ENCODE measurements around the gene GPC3.

The GPC3 gene

DNA sequence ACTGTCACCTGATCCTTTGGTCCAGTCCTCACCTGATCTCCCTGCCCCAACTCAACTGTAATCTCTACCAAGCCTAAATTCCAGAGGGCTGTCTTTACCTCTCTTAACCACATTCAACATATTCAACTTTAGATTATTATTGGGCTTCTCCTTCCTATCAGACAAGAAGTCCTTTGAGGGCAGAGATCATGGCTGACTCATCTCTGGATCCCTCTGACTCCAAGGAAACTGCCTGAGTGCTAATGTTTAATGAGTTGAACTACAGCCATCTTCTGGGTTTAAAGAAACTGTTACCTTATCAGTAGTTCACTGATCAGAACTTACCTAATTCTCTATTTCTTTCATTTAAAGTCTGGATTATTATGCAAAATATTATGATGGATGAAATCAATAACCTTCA lies 135.7 kb downstream of the GPC3 start:
- Mint-ChIP-seq H3K27ac (no peak overlapping the region), H3K36me3 (no peaks in the 10 kb centered on the region), H3K4me1 (peaks cover 7% of the 10 kb centered on the region), H3K9me3 (no peaks in the 10 kb centered on the region), H3K27me3 (no peaks in the 10 kb centered on the region), H3K4me3 (no peak overlapping the region)
- no peak for ATAC-seq

DNA sequence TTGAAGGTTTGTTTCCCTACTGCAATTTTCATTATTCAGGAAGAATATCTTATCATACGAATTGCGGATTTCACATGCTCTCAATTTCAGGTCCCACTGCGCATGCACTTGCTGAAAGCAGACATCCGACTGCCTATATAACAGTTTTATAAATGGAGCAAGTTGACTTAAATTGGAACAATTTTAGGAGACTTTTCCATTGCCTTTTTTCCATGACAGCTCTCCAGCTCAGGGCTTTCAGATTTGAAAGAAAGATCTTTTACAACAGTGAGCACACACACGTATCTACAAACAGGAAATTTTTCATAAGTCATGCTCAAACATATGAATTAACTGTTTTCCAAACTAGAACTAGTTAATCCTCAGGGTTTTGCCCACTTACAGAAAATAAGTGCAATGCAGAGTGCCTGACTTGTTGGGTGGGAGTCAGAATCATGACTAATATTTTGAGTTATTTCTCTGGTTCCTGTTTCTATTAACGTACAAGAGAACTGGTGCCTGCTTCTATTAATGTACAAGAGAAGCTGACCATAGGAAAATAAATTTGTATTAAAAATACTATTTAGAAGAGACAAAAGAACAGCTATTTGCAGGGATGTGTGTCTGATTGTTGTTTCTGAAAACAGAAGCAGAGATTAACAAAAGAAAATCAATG lies 137.9 kb downstream of the GPC3 start:
- no peaks in the 10 kb centered on the region for H3K36me3 Mint-ChIP-seq
- H3K9me3 Mint-ChIP-seq, result no peaks in the 10 kb centered on the region
- H3K4me3 Mint-ChIP-seq, result no peak overlapping the region

DNA sequence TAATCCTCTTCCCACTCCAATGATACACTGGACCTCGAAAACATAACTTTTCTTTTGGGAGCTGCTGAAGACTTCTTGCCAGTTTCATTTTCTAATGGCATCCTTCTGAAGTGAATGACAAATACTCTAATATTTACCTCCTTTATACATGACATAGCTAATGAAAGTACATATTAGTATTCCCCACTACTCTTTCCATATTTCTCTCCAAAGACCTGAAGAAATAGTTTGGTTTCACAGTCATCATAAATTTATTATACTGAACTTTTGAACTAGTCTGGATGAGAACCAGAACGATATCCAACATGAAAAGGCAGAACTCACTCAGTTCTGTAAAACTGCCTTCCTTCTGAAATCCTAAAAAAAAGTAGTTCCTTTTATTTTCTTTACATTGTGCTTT lies 139.1 kb downstream of the GPC3 start:
- Mint-ChIP-seq H3K27me3 (no peaks in the 10 kb centered on the region), H3K27ac (no peak overlapping the region), H3K9me3 (no peaks in the 10 kb centered on the region), H3K4me1 (peaks cover 7% of the 10 kb centered on the region), H3K36me3 (no peaks in the 10 kb centered on the region), H3K4me3 (no peak overlapping the region)
- no peak for ATAC-seq

More for the DNA sequence above, 137.9 kb downstream of the GPC3 start:
- Mint-ChIP-seq H3K4me1 (peaks cover 7% of the 10 kb centered on the region), H3K27me3 (no peaks in the 10 kb centered on the region), H3K27ac (no peak overlapping the region)
- no peak for ATAC-seq

DNA sequence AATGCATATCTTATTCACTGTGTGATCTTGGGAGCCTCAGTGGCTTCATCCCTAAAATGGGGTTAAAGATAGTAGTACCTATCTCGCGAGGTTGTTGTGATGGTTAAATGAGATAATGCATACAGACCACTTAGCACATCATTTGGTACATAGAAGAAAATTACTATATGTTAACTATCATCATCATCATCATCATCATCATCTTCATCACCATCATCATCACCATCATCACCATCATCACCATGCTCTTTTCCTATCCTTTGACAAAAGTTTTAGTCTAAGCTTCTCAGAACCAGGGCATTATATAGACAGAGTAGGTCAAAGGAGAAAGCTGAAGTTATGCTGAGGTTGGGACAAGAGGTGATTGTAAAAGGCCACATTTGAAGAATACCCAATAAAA lies 145.0 kb downstream of the GPC3 start:
- Mint-ChIP-seq H3K27me3 (no peaks in the 10 kb centered on the region), H3K36me3 (no peaks in the 10 kb centered on the region), H3K27ac (no peak overlapping the region), H3K4me3 (no peak overlapping the region), H3K4me1 (peaks cover 7% of the 10 kb centered on the region), H3K9me3 (no peaks in the 10 kb centered on the region)
- ATAC-seq, result no peak

DNA sequence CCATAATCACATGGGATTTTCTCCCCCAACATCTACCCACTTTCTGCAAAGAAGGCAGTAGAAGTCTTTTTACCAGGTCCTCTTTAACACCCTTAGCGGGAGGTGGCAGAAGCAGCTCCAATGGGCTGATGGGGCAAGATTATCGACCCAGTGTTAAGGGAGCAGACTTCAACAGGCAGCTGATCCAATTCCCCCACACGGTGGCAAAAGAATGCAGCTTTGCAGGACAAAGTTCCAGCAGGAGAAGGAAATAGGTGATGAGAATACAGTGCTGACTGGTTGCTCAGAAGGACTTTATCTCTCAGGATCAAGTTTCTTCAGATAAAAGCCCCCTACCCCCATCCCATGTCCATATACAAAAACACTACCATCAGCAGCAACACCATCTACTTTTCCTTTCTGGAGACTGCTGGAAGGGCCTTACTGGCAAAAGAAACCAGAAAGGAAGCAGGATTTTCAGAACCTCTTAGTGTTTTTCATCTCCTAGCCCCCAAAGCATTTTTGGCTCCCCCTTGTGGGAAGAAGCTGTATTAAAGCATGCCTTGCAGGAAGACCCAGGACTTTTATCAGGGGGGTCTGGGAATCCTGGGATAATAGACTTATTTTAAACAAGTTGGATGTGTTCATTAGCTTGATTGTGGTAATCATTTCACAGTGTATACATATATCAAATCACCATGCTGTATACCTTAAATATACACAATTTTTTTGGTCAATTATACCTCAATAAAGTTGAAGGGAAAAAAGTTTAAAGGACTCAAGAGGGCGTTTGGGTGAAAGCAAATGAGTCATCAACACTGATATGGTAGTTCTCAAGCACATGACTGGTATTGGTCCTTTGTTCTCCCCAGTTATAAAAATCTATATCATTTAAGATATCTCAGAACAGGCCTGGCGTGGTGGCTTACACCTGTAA lies 146.4 kb downstream of the GPC3 start:
- Mint-ChIP-seq H3K4me1 (no peaks in the 10 kb centered on the region), H3K27ac (no peak overlapping the region)

GRCh38 chrX:133837091-133837490 lies 148.3 kb downstream of the GPC3 start:
- no peak overlapping the region for H3K4me3 Mint-ChIP-seq
- no peaks in the 10 kb centered on the region for H3K4me1 Mint-ChIP-seq
- no peaks in the 10 kb centered on the region for H3K36me3 Mint-ChIP-seq
- no peak overlapping the region for H3K27ac Mint-ChIP-seq
- H3K27me3 Mint-ChIP-seq, result no peaks in the 10 kb centered on the region
- no peaks in the 10 kb centered on the region for H3K9me3 Mint-ChIP-seq
- no peak for ATAC-seq

More for the DNA sequence above, 146.4 kb downstream of the GPC3 start:
- Mint-ChIP-seq H3K27me3 (no peaks in the 10 kb centered on the region), H3K9me3 (no peaks in the 10 kb centered on the region), H3K36me3 (no peaks in the 10 kb centered on the region), H3K4me3 (no peak overlapping the region)
- ATAC-seq, result no peak

DNA sequence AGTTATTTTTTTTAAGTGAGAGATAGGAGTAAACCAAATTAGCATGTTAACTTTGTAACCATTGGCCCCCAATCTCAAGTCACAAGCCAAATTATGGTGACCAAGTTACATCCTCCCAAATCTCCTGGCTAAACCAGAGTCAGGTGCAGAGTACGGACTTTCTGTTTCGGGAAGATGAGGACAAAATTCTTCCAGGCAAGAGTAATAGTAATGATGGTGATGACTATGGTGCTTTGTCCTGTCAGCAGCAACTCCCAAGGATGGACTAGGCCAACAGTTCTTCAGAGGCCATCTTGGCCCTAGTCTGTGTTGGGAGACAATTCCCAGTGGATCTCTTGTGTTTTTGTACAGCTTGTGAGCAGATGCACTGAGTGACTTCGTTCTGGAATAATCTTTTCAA lies 148.8 kb downstream of the GPC3 start:
- H3K4me1 Mint-ChIP-seq, result no peaks in the 10 kb centered on the region
- H3K4me3 Mint-ChIP-seq, result no peak overlapping the region
- H3K27me3 Mint-ChIP-seq, result no peaks in the 10 kb centered on the region
- no peak overlapping the region for H3K27ac Mint-ChIP-seq
- H3K36me3 Mint-ChIP-seq, result no peaks in the 10 kb centered on the region
- ATAC-seq, result no peak
- no peaks in the 10 kb centered on the region for H3K9me3 Mint-ChIP-seq

DNA sequence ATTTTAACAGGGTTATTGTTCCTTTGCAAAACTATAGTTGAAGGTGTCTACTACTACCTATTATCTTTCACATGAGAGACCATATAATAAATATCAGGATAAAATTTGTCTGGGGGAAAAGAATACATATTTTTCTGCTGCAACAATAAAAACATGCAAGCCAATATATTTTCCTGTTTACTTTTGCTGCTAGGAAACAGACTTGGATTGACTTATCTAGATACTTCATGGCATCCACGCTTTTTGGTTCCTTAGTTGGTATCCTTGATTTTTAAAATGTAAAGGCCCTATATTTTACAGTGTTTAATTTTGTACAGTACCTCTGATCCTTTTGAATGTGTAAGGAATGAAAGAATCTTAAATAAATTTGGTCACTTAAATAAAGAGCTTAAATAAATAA lies 150.6 kb downstream of the GPC3 start:
- H3K4me1 Mint-ChIP-seq, result no peaks in the 10 kb centered on the region
- H3K4me3 Mint-ChIP-seq, result no peak overlapping the region
- no peaks in the 10 kb centered on the region for H3K36me3 Mint-ChIP-seq
- no peak overlapping the region for H3K27ac Mint-ChIP-seq
- H3K27me3 Mint-ChIP-seq, result no peaks in the 10 kb centered on the region
- ATAC-seq, result no peak
- H3K9me3 Mint-ChIP-seq, result no peaks in the 10 kb centered on the region

- Mint-ChIP-seq H3K36me3 (no peaks in the 10 kb centered on the region), H3K9me3 (no peaks in the 10 kb centered on the region), H3K27ac (no peak overlapping the region), H3K4me3 (no peak overlapping the region), H3K27me3 (no peaks in the 10 kb centered on the region), H3K4me1 (no peaks in the 10 kb centered on the region)
- no peak for ATAC-seq
Observed at GRCh38 chrX:133819546-133819945, 165.8 kb downstream of the GPC3 start.

- no peak for ATAC-seq
- Mint-ChIP-seq H3K4me1 (no peaks in the 10 kb centered on the region), H3K27ac (no peak overlapping the region), H3K4me3 (no peak overlapping the region), H3K9me3 (no peaks in the 10 kb centered on the region), H3K27me3 (no peaks in the 10 kb centered on the region), H3K36me3 (no peaks in the 10 kb centered on the region)
Observed at GRCh38 chrX:133818019-133818418, 167.4 kb downstream of the GPC3 start.

DNA sequence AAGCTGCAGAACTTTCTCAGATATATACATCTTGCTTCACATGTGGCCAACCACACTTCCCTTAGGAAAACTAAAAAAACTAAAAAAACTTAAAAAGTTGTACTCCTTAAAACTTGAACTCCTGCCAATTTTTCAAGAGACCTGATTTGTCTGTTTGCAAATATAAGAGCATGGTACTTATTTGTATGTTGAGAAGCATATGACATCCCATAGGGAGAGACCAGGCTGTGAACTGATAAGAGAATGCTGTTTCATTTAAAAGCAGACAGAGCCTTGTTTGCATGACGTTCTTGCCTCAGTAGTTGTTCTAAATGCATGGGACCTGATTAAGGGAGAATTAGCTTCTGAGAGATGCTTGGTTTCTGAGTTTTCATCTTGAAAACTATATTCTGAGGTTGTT lies 169.9 kb downstream of the GPC3 start:
- Mint-ChIP-seq H3K36me3 (no peaks in the 10 kb centered on the region), H3K9me3 (no peaks in the 10 kb centered on the region), H3K27ac (no peak overlapping the region), H3K27me3 (no peaks in the 10 kb centered on the region), H3K4me3 (no peak overlapping the region), H3K4me1 (no peaks in the 10 kb centered on the region)
- ATAC-seq, result no peak

- Mint-ChIP-seq H3K36me3 (no peaks in the 10 kb centered on the region), H3K4me1 (no peaks in the 10 kb centered on the region), H3K9me3 (no peaks in the 10 kb centered on the region), H3K4me3 (no peak overlapping the region), H3K27me3 (no peaks in the 10 kb centered on the region), H3K27ac (no peak overlapping the region)
- no peak for ATAC-seq
Observed at GRCh38 chrX:133813971-133814370, 171.4 kb downstream of the GPC3 start.

GRCh38 chrX:133812402-133812801 lies 173.0 kb downstream of the GPC3 start:
- Mint-ChIP-seq H3K4me1 (no peaks in the 10 kb centered on the region), H3K27ac (no peak overlapping the region), H3K4me3 (no peak overlapping the region), H3K9me3 (no peaks in the 10 kb centered on the region), H3K36me3 (no peaks in the 10 kb centered on the region), H3K27me3 (no peaks in the 10 kb centered on the region)
- ATAC-seq, result no peak

- H3K36me3 Mint-ChIP-seq, result no peaks in the 10 kb centered on the region
- no peak for ATAC-seq
- H3K4me3 Mint-ChIP-seq, result no peak overlapping the region
- no peak overlapping the region for H3K27ac Mint-ChIP-seq
- no peaks in the 10 kb centered on the region for H3K4me1 Mint-ChIP-seq
- no peaks in the 10 kb centered on the region for H3K9me3 Mint-ChIP-seq
- no peaks in the 10 kb centered on the region for H3K27me3 Mint-ChIP-seq
Observed at GRCh38 chrX:133810925-133811324, 174.5 kb downstream of the GPC3 start.

GRCh38 chrX:133804072-133804471 lies 181.3 kb downstream of the GPC3 start:
- H3K36me3 Mint-ChIP-seq, result no peaks in the 10 kb centered on the region
- H3K27ac Mint-ChIP-seq, result no peak overlapping the region
- ATAC-seq, result no peak
- H3K27me3 Mint-ChIP-seq, result no peaks in the 10 kb centered on the region
- no peaks in the 10 kb centered on the region for H3K4me1 Mint-ChIP-seq
- no peaks in the 10 kb centered on the region for H3K9me3 Mint-ChIP-seq
- no peak overlapping the region for H3K4me3 Mint-ChIP-seq

GRCh38 chrX:133796282-133796681 lies 189.1 kb downstream of the GPC3 start:
- no peaks in the 10 kb centered on the region for H3K9me3 Mint-ChIP-seq
- H3K27ac Mint-ChIP-seq, result no peak overlapping the region
- no peaks in the 10 kb centered on the region for H3K36me3 Mint-ChIP-seq
- no peaks in the 10 kb centered on the region for H3K27me3 Mint-ChIP-seq
- no peak for ATAC-seq
- H3K4me1 Mint-ChIP-seq, result no peaks in the 10 kb centered on the region
- no peak overlapping the region for H3K4me3 Mint-ChIP-seq
